ENCODE measurements around the gene MEGF11.

Gene MEGF11

GRCh38 chr15:66072616-66073361 lies 180.8 kb downstream of the MEGF11 start:
- no peak for TF ChIP-seq CTCF (conservative IDR thresholded peaks at IDR 0.05; ENCODE audit: low read length)
- no peak for TF ChIP-seq EZH2phosphoT487 (IDR thresholded peaks at IDR 0.05; ENCODE audit: borderline replicate concordance)
- no peaks in the 10 kb centered on the region for H4K20me1 ChIP-seq (ENCODE audit: insufficient read depth, low read length, poor library complexity, severe bottlenecking)
- no peaks in the 10 kb centered on the region for H3K36me3 ChIP-seq (ENCODE audit: insufficient read depth, low read length)
- no peaks in the 10 kb centered on the region for H3K4me1 ChIP-seq (ENCODE audit: insufficient read depth, low read length, poor library complexity, severe bottlenecking)
- H3F3A ChIP-seq (ENCODE audit: low read depth) = no peaks in the 10 kb centered on the region
- H3K9me2 ChIP-seq (replicated peaks; ENCODE audit: low read depth, low read length) = no peaks in the 10 kb centered on the region
- H3K4me3 ChIP-seq (ENCODE audit: low read length, poor library complexity, severe bottlenecking) = no peak overlapping the region
- no peak overlapping the region for H3K9ac ChIP-seq (ENCODE audit: low read depth, low read length, poor library complexity, severe bottlenecking)
- H3K79me2 ChIP-seq (ENCODE audit: insufficient read depth, low read length) = no peaks in the 10 kb centered on the region
- no peaks in the 10 kb centered on the region for H3K27me3 ChIP-seq (ENCODE audit: insufficient read depth, low read length, poor library complexity, severe bottlenecking)
- H3K4me2 ChIP-seq (ENCODE audit: low read depth, low read length, poor library complexity, severe bottlenecking) = no peak overlapping the region
- H3K9me3 ChIP-seq (ENCODE audit: insufficient read depth, low read depth, low read length) = no peaks in the 10 kb centered on the region
- no peak overlapping the region for H2AFZ ChIP-seq (ENCODE audit: low read length)

- Histone ChIP-seq H2AFZ (ENCODE audit: low read length) (no peak overlapping the region), H3K4me3 (ENCODE audit: low read length, poor library complexity, severe bottlenecking) (no peak overlapping the region), H3K4me2 (ENCODE audit: low read depth, low read length, poor library complexity, severe bottlenecking) (no peak overlapping the region), H3K9ac (ENCODE audit: low read depth, low read length, poor library complexity, severe bottlenecking) (no peak overlapping the region), H4K20me1 (ENCODE audit: insufficient read depth, low read length, poor library complexity, severe bottlenecking) (no peaks in the 10 kb centered on the region), H3K9me2 (replicated peaks; ENCODE audit: low read depth, low read length) (no peaks in the 10 kb centered on the region), H3K4me1 (ENCODE audit: insufficient read depth, low read length, poor library complexity, severe bottlenecking) (no peaks in the 10 kb centered on the region), H3K27me3 (ENCODE audit: insufficient read depth, low read length, poor library complexity, severe bottlenecking) (no peaks in the 10 kb centered on the region), H3K9me3 (ENCODE audit: insufficient read depth, low read depth, low read length) (no peaks in the 10 kb centered on the region), H3K79me2 (ENCODE audit: insufficient read depth, low read length) (no peaks in the 10 kb centered on the region), H3K36me3 (ENCODE audit: insufficient read depth, low read length) (no peaks in the 10 kb centered on the region), H3F3A (ENCODE audit: low read depth) (no peaks in the 10 kb centered on the region)
- TF ChIP-seq EZH2phosphoT487 (IDR thresholded peaks at IDR 0.05; ENCODE audit: borderline replicate concordance) (no peak), CTCF (conservative IDR thresholded peaks at IDR 0.05; ENCODE audit: low read length) (no peak)
These were observed 181.6 kb downstream of the MEGF11 start for GRCh38 chr15:66071921-66072295.

GRCh38 chr15:66071160-66071920 lies 182.2 kb downstream of the MEGF11 start:
- Histone ChIP-seq H3F3A (ENCODE audit: low read depth) (no peaks in the 10 kb centered on the region), H3K4me2 (ENCODE audit: low read depth, low read length, poor library complexity, severe bottlenecking) (no peak overlapping the region), H3K27me3 (ENCODE audit: insufficient read depth, low read length, poor library complexity, severe bottlenecking) (no peaks in the 10 kb centered on the region), H3K4me1 (ENCODE audit: insufficient read depth, low read length, poor library complexity, severe bottlenecking) (no peaks in the 10 kb centered on the region), H3K9me3 (ENCODE audit: insufficient read depth, low read depth, low read length) (no peaks in the 10 kb centered on the region), H4K20me1 (ENCODE audit: insufficient read depth, low read length, poor library complexity, severe bottlenecking) (no peaks in the 10 kb centered on the region), H2AFZ (ENCODE audit: low read length) (no peak overlapping the region), H3K79me2 (ENCODE audit: insufficient read depth, low read length) (no peaks in the 10 kb centered on the region), H3K4me3 (ENCODE audit: low read length, poor library complexity, severe bottlenecking) (no peak overlapping the region), H3K9me2 (replicated peaks; ENCODE audit: low read depth, low read length) (no peaks in the 10 kb centered on the region), H3K36me3 (ENCODE audit: insufficient read depth, low read length) (no peaks in the 10 kb centered on the region), H3K9ac (ENCODE audit: low read depth, low read length, poor library complexity, severe bottlenecking) (no peak overlapping the region)
- TF ChIP-seq EZH2phosphoT487 (IDR thresholded peaks at IDR 0.05; ENCODE audit: borderline replicate concordance) (no peak), CTCF (conservative IDR thresholded peaks at IDR 0.05; ENCODE audit: low read length) (no peak)
